GM18502 (cell line): Measurements from ENCODE around the gene ABCB10.
"Not testable (repeated sequence)": the region's sequence is repeated elsewhere in the genome, so short reads cannot be mapped to it uniquely, and the experiment has no call there.

Experiments used
- ATAC-seq: cut with Tn5 transposase; IDR thresholded peaks from one replicate; pipeline ENCODE4 v1.9.1; 2021; ENCODE audit warnings: mild to moderate bottlenecking; ENCODE audit not compliant: unreplicated experiment, poor library complexity

ABCB10 gene

GRCh38 chr1:229558460-229559335 lies at the start of gene ABCB10:
Gene ABCB10, minus strand, starts transcription at chr1:229558707. Its CDS starts 55 bp downstream, at chr1:229558652.
- ATAC-seq, result peak; percentile 82

DNA sequence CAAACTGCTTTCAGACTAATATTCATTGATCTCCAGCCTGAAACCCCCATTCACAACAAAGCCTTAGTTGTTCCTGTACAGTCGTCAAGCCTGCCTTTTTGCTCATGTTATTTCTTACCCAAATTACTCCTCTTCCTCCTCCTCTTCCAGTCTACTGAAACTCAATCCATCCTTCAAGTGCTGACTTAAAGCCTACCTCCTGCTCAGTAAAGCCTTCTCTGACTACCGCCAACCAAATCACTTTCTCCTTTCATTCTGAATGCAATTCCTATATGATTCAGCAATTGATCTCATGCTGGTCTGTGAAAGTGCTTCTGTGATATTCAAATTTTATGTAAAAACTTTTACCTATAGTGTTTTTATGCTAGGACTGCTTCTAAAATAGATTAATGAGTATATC lies 48.9 kb upstream of the ABCB10 start:
- ATAC-seq, result no peak

DNA sequence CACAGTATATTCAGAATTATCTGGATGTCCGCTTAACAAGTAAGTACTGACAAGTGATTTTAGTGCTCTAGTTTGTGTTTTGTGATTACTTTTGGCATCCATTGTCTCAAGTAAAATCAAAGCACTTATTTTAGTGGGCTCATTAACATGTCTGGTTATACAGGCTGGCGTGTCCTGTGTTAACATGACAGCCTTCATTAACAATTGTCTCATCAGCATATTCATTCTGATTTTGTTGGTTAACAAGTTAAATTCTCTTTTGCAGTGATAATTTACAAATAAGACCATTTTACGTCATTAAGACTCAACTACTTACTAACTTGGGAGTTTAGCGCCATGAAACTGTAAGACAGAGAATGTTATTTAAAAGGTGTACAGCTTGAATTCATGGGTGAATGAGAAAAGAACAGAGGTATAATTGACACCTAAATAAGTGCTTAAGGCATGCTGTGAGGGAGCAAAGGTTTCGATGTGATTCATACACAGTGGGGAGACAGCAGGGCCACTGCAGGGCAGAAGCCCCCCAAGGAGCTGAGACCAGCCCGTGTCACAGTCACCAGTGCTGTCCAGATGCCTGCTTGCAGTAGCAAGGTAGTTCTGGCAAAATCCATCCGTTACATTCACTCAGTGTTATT lies 45.0 kb upstream of the ABCB10 start:
- ATAC-seq, result no peak

GRCh38 chr1:229600229-229600628 lies 41.7 kb upstream of the ABCB10 start:
- no peak for ATAC-seq

DNA sequence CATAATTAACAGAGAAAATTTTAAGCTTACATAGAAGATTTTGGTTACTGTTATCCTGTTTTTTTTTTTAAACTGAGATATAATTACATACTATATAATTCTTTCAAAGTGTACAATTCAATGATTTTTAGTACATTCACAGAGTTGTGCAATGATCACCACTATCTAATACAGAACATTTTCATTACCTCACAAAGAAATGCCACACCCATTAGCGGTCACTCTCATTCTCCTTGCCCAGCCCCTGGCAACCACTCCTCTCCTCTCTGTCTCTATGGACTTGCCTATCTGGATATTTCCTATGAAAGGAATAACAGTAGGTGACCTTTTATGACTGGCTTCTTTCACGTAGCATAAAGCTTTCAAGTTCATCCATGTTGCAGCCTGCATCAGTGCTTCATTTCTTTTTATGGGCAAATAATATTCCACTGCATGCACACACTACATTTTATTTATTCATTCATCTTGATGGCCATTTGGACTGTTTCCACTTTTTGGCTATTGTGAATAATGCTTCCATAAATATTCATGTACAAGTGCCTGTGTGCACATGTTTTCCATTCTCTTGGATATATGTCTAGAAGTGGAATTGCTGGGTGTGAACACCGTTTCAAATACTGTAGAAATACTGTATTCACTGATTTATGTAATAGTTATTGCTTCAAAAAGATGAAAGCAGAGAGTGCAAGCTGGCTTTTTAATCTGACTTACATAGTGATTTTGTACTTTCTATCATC lies 40.9 kb upstream of the ABCB10 start:
- ATAC-seq, result no peak

DNA sequence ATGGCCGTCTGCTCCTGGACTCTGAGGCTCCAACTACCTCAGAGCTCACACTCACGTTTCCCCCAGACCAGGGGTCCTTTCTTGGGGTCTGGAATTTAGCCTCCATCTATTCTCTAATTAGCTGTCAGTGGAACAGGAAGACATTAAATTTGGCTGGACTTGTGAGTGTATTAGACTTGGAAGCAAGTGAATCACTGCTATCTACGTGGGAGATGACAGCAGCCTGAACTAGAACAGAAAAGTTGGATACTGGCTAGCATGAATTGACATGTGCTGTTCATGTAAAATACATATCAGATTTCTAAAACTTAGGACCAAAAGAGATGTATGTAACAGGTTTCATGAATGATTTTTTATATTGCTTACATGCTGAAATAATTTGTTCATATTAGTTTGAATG lies 39.4 kb upstream of the ABCB10 start:
- no peak for ATAC-seq

GRCh38 chr1:229596925-229597699 lies 38.6 kb upstream of the ABCB10 start:
- ATAC-seq, result no peak

DNA sequence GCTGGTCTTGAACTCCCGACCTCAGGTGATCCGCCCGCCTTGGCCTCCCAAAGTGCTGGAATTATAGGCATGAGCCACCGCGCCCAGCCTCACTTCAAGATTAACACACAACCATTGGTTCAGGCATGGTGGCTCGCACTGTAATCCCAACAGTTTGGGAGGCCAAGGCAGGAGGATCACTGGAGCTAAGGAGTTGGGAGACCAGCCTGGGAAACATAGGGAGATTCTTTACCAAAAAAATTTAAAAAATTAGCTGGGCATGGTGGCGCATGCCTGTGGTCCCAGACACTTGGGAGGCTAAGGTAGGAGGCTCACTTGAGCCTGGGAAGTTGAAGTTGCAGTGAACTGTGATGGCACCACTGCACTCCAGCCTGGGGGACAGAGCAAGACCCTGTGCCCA lies 37.4 kb upstream of the ABCB10 start:
- not testable (repeated sequence) for ATAC-seq

GRCh38 chr1:229594227-229595008 lies 35.9 kb upstream of the ABCB10 start:
- ATAC-seq, result no peak

GRCh38 chr1:229593800-229594199 lies 35.3 kb upstream of the ABCB10 start:
- no peak for ATAC-seq

DNA sequence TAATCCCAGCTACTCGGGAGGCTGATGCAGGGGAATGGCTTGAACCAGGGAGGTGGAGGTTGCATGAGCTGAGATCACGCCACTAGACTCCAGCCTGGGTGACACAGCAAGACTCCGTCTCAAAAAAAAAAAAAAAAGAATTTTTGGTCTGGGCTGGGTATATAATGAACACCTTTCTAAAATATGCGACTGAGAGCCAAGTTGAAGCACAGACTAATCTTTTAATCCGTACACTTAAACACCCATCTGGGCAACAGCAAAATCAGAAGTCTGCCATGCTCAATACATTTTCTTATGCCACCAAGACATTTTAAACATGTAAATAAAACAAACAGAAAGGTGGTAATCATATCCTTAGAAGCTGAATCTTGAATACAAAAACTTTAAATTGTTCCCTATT lies 31.6 kb upstream of the ABCB10 start:
- no peak for ATAC-seq

DNA sequence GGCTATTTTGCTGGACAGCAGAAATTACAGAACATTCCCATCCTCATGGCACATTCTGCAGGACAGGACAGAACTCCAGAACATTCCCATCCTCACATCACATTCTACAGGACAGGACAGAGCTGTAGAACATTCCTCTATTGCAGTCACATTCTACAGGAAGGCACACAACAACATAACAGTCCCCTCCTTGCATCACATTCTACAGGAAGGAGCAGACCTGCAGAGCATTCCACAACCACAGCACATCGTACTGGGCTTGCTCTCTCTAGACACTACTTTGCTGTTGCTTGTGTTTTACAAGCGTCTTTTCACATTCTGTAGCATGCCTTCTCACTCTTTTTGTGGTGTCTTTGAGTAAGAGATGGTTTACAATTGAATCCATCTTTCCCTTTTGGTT lies 26.8 kb upstream of the ABCB10 start:
- no peak for ATAC-seq

GRCh38 chr1:229582715-229583114 lies 24.2 kb upstream of the ABCB10 start:
- no peak for ATAC-seq

DNA sequence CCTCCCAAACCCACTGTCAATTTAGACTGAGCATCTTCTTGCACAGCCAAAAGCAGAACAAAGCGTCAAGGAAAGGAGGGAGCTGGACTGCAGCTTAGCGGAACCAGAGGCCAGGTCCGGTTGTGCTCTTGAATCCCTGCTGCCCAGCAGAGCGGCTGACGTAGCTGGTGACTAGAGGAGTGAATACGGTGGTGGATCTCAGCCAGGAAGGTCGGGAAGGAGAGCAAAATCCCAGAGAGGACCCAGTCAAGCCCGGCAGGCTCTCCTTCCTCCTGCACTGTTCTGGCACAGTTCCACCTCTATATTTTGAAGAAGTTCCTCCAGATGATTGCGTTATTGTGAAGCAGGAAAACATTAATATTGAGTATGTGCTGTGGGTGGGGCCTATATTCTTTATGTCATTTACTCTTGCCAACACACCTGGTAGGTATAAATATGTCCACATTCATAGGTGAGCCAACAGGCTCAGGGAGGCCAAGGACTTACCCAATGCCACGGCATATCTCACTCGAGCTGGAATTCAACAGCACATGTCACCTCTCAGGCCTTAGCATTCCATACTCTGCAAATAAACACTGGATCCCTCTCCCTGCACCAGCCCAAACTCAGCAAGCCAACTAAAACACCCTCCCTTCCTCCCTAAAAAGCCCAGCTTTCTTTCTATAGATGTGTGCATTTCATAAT lies 23.6 kb upstream of the ABCB10 start:
- no peak for ATAC-seq

GRCh38 chr1:229581485-229581884 lies 23.0 kb upstream of the ABCB10 start:
- no peak for ATAC-seq

GRCh38 chr1:229579059-229579673 lies 20.7 kb upstream of the ABCB10 start:
- ATAC-seq, result peak; percentile 91

DNA sequence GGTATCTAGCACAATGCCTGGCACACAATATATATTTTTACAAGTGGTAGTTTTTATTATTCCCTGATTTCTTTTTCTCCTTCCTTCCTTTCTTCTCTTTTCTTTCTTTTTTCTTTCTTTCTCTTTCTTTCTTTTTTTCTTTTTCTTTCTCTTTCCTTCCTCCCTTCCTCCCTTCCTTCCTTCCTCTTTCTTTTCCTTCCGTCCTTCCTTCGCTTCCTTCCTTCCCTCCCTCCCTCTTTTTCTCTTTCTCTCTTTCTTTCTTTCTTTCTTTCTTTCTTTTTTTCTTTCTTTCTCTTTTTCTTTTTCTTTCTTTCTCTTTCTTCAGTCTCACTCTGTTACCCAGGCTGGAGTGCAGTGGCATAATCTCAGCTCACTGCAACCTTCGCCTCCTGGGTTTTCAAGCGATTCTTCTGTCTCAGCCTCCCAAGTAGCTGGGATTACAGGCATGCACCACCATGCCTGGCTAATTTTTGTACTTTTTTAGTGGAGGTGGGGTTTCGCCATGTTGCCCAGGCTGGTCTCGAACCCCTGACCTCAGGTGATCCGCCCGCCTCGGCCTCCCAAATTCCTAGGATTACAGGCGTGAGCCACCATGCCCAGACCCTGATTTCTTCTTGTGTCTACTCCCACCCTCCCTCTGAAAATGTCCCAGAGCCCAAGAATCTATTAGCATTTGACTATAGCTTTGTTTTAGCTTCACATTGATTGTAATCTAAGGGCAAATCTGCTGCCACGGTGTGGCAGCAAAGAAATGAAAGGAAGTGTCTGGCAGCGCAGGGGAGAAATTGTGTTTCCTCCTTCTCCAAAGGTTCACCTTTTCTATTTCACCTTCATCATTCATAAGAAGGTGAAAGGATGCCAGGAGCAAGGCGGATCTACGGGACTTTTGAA lies 19.9 kb upstream of the ABCB10 start:
- peak; percentile 35 for ATAC-seq
